ENCODE results near the gene ZNF618. TPM values are rescaled to one million over a fixed set of nuclear protein-coding genes. Genes with fewer than 3 reads are reported as not detected.

The ZNF618 gene
- total RNA-seq, 4 donors from 2014 or later, result 2.1 to 6.2 (median 4.1) TPM

GRCh38 chr9:113921396-113921925, 45.4 kb downstream of the ZNF618 start:
- Histone ChIP-seq H3K36me3 (no peaks in the 10 kb centered on the region), H3K27me3 (no peaks in the 10 kb centered on the region), H3K4me1 (no peaks in the 10 kb centered on the region), H3K27ac (no peak overlapping the region), H3K4me3 (no peak overlapping the region), H3K9me3 (peaks cover 0 to 27% (median 0%) of the 10 kb centered on the region in 3 donors)
- no peak for ATAC-seq
- TF ChIP-seq POLR2AphosphoS5 (IDR thresholded peaks at IDR 0.05) (no peak), CTCF (IDR thresholded peaks at IDR 0.05) (no peak), EP300 (IDR thresholded peaks at IDR 0.05) (no peak), POLR2A (IDR thresholded peaks at IDR 0.05) (no peak)
- 90 to 95% methylated on average over 1 to 3 of the region's 3 CpGs for WGBS, 2 donors (ENCODE audit: low coverage in 1 of 2)

DNA sequence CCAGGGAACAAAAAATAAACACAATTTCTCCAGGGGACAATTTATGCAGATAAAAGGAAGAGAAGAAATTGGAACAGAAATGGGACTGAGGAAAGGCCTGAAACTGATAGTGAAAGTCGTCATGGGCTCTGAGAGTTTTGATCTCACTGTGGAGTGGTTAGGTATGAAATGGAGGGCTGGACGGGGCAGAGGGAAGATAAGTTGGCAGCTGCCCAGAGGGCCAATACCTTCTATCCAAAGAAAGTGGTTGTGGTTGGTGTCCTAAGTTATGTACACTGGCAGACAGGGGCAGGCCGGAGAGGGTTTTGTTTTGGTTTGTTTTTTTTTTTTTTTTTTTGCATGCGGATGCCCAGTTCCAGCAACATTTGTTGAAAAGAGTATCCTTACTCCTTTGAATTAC, 46.1 kb downstream of the ZNF618 start:
- Histone ChIP-seq H3K27me3 (no peaks in the 10 kb centered on the region), H3K27ac (no peak overlapping the region), H3K4me3 (no peak overlapping the region), H3K36me3 (no peaks in the 10 kb centered on the region), H3K4me1 (no peaks in the 10 kb centered on the region), H3K9me3 (peaks cover 0 to 34% (median 0%) of the 10 kb centered on the region in 3 donors)
- no peak for ATAC-seq
- WGBS, 2 donors (ENCODE audit: low coverage in 1 of 2), result 92 to 100% methylated on average over 3 to 4 of the region's 4 CpGs
- TF ChIP-seq CTCF (IDR thresholded peaks at IDR 0.05), result no peak
- no peak for TF ChIP-seq EP300 (IDR thresholded peaks at IDR 0.05)
- TF ChIP-seq POLR2A (IDR thresholded peaks at IDR 0.05), result no peak
- no peak for TF ChIP-seq POLR2AphosphoS5 (IDR thresholded peaks at IDR 0.05)

DNA sequence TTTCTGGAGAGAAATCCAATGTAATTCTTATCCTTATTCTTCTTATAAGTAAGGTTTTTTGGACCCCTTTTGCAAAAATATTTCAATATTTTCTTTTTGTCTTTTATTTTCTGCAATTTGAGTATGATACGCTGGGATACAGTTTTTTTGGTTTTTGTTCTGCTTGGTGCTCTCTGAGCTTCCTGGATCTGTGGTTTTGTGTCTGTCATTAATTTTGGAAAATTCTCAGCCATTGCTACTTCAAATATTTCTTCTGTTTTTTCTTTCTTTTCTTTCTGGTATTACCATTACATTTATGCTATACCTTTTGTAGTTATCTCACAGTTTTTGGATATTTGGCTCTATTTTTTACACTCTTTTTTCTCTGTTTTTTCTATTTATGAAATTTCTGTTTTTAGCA, 50.1 kb downstream of the ZNF618 start:
- ATAC-seq, result no peak
- H3K27me3 ChIP-seq, result no peaks in the 10 kb centered on the region
- H3K4me3 ChIP-seq, result no peak overlapping the region
- TF ChIP-seq EP300 (IDR thresholded peaks at IDR 0.05), result no peak
- TF ChIP-seq POLR2AphosphoS5 (IDR thresholded peaks at IDR 0.05), result no peak
- TF ChIP-seq CTCF (IDR thresholded peaks at IDR 0.05), result no peak
- no peak for TF ChIP-seq POLR2A (IDR thresholded peaks at IDR 0.05)
- 100% methylated on average over 1 of the region's 1 CpG for WGBS, 2 donors (ENCODE audit: low coverage in 1 of 2)
- no peak overlapping the region for H3K27ac ChIP-seq
- no peaks in the 10 kb centered on the region for H3K36me3 ChIP-seq
- H3K4me1 ChIP-seq, result peaks cover 0 to 9% (median 0%) of the 10 kb centered on the region in 3 donors
- H3K9me3 ChIP-seq, result peaks cover 0 to 51% (median 0%) of the 10 kb centered on the region in 3 donors

DNA sequence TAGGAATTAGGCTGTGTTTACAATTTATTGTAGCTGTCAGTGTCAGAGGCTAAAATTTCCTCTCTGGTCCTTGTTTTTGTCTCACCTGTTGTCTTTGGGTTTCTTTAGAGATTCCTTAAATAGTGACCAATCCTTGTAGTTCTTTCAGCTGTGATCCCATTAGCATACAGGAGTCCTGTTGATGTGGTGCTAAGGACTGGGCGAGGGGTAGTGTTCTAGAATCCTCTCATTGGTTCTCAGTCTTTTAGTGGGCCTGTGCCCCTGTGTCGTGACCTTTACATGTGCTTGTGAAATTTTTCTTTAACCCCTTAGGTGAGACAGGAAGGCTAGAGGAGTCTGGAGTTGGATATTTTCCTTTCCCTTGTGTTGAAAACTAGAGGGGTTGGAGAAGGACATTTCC, 51.2 kb downstream of the ZNF618 start:
- WGBS, 2 donors (ENCODE audit: low coverage in 1 of 2), result 43 to 50% methylated on average over 2 of the region's 2 CpGs
- Histone ChIP-seq H3K4me3 (no peak overlapping the region), H3K36me3 (no peaks in the 10 kb centered on the region), H3K27me3 (no peaks in the 10 kb centered on the region), H3K4me1 (peaks cover 0 to 9% (median 0%) of the 10 kb centered on the region in 3 donors), H3K9me3 (peaks cover 0 to 51% (median 0%) of the 10 kb centered on the region in 3 donors), H3K27ac (no peak overlapping the region)
- ATAC-seq, result no peak
- no peak for TF ChIP-seq POLR2AphosphoS5 (IDR thresholded peaks at IDR 0.05)
- no peak for TF ChIP-seq EP300 (IDR thresholded peaks at IDR 0.05)
- no peak for TF ChIP-seq CTCF (IDR thresholded peaks at IDR 0.05)
- TF ChIP-seq POLR2A (IDR thresholded peaks at IDR 0.05), result no peak

- Histone ChIP-seq H3K4me1 (peaks cover 0 to 9% (median 0%) of the 10 kb centered on the region in 3 donors), H3K27ac (no peak overlapping the region), H3K27me3 (no peaks in the 10 kb centered on the region), H3K9me3 (peaks cover 0 to 48% (median 0%) of the 10 kb centered on the region in 3 donors), H3K36me3 (no peaks in the 10 kb centered on the region), H3K4me3 (no peak overlapping the region)
- TF ChIP-seq EP300 (IDR thresholded peaks at IDR 0.05) (no peak), POLR2A (IDR thresholded peaks at IDR 0.05) (no peak), POLR2AphosphoS5 (IDR thresholded peaks at IDR 0.05) (no peak), CTCF (IDR thresholded peaks at IDR 0.05) (no peak)
- no peak for ATAC-seq
- 41 to 55% methylated on average over 3 of the region's 3 CpGs for WGBS, 2 donors (ENCODE audit: low coverage in 1 of 2)
Observed at GRCh38 chr9:113928269-113928668, 52.2 kb downstream of the ZNF618 start.
